22Rv1 (cell line): ENCODE data around the gene ABHD16A.

Experiments used
- CTCF ChIP-seq: fragments of 450-650 bp; IDR thresholded peaks from 2 replicates; pipeline ENCODE4 v1.5.1; 2017; ENCODE audit warnings: mild to moderate bottlenecking
- ZFX ChIP-seq: fragments of 450-650 bp; IDR thresholded peaks from 2 replicates; pipeline ENCODE4 v1.6.1; 2017; ENCODE audit warnings: antibody characterized with exemption, borderline replicate concordance

GRCh38 chr6:31733734-31734133 lies 30.6 kb upstream of the ABHD16A start:
- TF ChIP-seq CTCF (no peak), ZFX (no peak)
